Raji (cell line): ENCODE measurements around the gene WRAP73.

Source experiments
- POLR2A ChIP-seq: IDR thresholded peaks from 2 replicates; pipeline ENCODE4 v1.6.1; 2011; ENCODE audit warnings: low read depth, low read length, control low read depth; ENCODE audit not compliant: insufficient read depth

The WRAP73 gene

GRCh38 chr1:3651026-3651929 is 1.4 kb upstream of the WRAP73 start:
- no peak for TF ChIP-seq POLR2A

GRCh38 chr1:3650248-3651025 is 534 bp upstream of the WRAP73 start:
- TF ChIP-seq POLR2A, result no peak

DNA sequence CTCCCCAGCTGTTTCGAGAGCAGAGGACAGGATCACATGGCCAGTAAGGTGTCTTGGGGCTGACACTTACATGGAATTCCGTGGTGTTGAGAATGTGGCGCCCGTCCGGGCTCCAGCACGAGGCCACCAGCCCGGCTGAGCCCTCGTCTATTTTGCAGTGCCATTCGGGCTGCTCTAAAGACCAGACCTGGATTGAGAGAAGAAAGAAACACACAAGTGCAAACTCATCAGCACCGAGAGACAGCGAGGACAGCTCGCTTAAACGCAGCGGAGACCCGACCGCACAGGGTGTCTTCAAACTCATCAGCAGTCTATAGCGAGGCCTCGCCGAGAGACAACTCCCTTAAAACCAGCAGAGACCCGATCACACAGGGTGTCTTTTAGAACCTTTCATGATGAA is 3.3 kb downstream of the WRAP73 start:
- no peak for TF ChIP-seq POLR2A

DNA sequence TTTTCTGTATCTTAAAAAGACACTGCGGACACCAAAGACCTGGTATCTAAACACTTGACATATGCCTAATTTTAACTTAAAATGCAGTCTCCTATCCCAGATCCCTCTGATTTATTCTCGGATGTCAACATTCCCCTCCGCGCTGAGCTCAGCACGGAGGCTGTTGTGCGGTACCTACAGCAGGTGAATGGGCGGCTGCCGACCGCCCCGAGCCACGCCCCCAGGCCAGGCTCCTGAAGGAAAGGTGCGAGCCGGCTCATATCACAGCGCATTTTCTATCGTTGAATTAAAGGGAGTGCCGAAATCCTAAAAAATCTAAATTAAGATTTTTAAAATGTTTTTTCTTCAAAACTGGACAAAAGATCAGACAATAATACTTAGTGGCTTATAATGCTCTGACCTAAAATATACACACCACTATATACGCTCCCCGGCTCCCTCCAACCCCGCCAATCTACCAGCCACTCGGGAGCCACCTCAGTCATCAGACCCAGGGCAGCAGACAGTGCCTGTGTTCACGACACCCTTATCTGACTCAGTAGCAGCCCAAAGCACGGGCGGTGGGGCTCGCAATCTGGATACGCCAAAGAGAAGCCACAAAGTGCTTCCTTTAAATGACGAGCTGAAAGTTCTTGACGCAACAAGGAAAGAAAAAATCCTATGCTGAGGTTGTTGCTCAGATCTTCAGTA is 4.1 kb downstream of the WRAP73 start:
- TF ChIP-seq POLR2A, result no peak

DNA sequence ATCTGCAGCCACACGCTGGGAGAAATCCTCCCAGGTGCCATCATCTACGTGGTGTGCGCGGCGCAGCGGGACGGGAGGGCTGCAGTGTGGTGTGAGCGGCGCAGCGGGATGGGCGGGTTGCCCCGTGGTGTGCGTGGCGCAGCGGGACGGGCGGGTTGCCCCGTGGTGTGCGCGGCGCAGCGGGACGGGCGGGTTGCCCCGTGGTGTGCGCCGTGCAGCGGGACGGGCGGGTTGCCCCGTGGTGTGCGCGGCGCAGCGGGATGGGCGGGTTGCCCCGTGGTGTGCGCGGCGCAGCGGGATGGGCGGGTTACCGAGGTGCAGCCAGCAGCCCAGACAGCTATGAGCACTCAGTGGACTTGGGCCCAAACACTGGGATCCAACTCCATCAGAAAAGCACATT is 4.7 kb downstream of the WRAP73 start:
- no peak for TF ChIP-seq POLR2A

- no peak for TF ChIP-seq POLR2A
Observed at GRCh38 chr1:3644273-3644672, 5.6 kb downstream of the WRAP73 start.

DNA sequence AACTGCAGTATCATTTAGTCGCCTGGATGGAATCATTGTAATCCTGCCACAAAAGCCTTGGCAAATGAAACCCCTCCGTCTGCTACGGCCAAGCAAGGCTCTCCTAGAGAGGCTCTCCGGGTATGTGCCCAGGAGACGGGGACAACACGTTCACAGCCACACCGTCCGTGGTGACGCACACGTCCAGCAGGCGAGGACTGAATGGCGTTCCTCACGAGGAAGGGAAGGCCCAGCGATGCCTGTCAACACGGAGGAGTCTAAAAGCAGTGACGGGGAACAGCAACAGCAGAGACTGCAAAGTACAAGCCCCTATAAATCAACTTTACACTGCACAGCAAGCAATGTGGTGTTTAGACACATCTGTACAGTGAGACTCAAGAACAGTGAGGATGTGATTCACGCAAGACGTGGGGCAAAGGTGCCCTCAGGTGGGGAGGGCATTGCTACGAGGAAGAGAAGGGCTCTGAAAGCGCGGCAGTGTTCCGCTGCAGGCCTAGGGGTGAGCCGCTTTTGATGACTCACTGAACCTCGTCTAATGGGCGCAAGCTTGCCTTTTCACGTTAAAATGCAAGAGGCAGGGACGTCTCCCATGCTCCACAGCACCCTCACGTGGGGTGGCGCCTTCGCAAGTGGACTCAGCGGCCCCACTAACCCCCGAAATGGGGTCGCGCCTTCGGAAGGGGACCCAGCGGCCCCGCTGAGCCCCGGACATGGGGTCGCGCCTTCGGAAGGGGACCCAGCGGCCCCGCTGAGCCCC is 6.8 kb downstream of the WRAP73 start:
- TF ChIP-seq POLR2A, result no peak

- no peak for TF ChIP-seq POLR2A
Observed at GRCh38 chr1:3641816-3642215, 8.1 kb downstream of the WRAP73 start.

- no peak for TF ChIP-seq POLR2A
Observed at GRCh38 chr1:3641046-3641760, 8.7 kb downstream of the WRAP73 start.

DNA sequence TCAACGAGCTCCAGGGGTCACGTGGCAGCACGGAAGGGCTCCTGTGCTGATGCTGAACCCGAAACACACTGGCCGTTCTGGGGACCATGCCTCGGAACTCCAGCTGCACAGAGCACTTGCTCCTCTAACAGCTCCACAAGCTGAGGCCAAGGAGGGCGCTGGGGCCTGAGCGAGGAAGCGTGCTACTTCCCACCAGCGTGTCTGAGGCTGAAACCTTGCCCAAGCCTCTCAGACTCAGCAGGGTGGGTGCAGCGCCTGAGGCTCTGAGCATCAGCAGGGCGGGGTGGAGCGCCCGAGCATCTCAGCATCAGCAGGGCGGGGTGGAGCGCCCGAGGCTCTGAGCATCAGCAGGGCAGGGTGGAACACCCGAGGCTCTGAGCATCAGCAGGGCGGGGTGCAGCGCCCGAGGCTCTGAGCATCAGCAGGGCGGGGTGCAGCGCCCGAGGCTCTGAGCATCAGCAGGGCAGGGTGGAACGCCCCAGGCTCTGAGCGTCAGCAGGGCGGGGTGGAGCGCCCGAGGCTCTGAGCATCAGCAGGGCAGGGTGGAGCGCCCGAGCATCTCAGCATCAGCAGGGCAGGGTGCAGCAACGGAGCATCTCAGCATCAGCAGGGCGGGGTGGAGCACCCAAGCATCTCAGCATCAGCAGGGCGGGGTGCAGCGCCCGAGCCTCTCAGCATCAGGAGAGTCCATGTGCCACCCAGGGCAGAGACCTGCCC is 9.6 kb downstream of the WRAP73 start:
- no peak for TF ChIP-seq POLR2A

- TF ChIP-seq POLR2A, result no peak
Observed at GRCh38 chr1:3639397-3639911, 10.4 kb downstream of the WRAP73 start.

DNA sequence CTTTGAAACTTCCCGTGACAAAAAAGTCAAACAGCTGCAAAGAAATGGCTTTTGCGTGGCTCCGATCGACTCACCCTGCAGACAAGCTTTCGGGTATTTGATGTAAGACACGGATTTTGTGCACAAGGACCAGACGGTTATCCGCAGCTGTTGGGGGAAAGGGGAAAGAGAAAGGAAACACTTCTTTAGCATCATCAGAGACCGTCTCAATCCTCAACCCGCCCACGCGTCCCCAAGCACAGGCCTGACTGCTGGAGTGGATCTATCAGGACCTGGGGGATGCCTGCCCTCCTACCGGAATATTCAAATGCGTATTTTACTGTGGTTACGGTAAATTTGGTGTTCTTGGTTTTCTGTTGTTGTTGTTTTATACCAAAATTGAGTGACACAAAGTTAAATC is 11.2 kb downstream of the WRAP73 start:
- no peak for TF ChIP-seq POLR2A

DNA sequence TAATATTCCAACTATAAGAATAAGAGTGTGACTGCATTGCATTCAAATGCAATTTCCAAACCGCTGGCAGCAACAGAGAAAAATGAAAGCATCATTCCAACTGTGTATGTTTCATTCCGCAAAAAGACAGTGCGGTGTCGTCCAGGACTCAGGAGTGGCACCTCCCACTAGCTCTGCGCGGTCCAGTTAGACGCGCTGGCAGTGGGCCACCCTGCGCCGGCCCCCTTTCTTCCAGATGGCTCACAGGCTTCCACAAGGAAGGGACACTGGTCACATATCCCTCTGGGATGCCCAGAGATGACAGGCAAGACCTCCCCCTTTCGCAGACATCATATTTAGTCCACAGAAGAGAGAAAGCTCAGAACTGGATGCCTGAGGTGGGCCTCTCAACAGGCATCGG is 11.9 kb downstream of the WRAP73 start:
- TF ChIP-seq POLR2A, result no peak

DNA sequence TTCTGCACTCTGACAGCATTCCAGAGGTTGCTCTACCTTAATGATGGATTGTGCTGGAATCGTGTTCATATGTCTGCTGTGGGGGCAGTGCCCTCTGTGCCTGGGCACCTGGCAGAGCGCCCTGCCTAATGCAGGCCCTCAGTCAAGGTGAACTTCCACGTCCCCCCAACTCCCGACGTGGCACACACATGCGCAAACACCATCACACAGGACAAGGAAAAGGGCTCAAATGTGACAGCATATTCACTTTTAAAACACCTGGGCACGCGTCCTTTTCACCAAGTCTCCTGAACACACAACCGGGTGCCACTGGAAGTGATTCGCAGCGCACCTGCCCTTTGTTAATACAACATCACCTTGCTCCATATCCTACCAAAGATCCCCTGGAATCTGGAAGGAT is 13.4 kb downstream of the WRAP73 start:
- TF ChIP-seq POLR2A, result no peak

DNA sequence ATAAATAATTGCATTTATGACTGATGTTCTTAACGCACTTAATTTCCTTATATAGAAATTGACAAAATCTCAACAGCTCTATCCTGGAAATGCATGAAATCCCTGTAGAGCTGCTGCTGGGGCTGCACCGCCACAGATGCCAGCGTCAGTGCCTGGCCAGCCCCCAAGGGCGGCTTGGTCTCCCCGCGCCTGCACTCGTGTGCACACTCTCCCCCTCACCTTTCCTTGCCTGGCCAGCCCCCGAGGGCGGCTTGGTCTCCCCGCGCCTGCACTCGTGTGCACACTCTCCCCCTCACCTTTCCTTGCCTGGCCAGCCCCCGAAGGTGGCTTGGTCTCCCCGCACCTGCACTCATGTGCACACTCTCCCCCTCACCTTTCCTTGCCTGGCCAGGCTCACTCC is 13.8 kb downstream of the WRAP73 start:
- TF ChIP-seq POLR2A, result no peak
